Inferior parietal cortex (tissue), 1 donor: Measurements from ENCODE around the gene PHACTR2.

Experiments used
- DNase-seq: peaks from one replicate; pipeline ENCODE4 v3.0.0-alpha.2; 2016; ENCODE audit errors: extremely low spot score

PHACTR2 gene

DNA sequence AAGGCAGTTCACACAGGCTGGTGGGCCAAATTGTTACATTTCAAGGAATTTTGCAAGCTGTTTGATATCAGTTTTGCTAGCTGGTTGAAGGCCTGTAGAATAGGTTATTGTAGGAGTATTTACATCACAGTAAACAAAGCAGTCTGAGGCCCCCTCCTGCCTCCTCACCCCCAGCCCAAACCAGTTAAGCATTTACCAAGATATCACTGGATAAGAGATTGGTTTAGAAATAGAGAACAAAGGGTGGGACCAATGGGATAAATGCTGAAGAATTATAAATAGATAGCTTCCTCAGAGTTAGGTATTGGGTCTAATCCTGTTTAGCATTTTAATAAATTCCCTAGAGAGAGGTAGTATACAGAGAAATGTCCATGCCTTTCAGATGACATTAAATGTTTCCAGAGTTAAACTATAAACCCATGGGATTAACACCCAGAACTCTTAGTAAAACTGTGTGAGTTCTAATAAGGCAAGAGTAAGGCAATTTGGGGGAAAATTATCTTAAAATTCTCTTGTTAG is 2.3 kb upstream of the PHACTR2 start:
- no peak for DNase-seq

DNA sequence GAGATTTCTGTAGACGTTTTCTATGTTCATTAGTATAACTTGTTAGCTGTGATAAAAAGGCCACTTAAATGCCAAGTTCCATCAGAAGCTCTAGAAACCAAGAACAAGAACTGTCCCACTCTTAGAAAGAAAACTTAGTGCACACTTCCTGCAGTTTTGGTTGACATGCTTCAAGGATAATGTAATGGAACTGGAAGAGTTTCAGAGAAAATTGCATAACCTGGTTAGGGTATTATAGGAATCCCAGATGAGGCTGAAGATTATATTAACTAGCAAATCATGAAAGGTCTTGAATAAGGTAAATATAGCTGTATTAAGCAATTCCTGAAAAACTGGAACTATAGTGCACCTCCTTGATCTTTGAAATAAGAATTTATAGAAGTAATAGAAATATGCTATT is 1.8 kb upstream of the PHACTR2 start:
- no peak for DNase-seq

DNA sequence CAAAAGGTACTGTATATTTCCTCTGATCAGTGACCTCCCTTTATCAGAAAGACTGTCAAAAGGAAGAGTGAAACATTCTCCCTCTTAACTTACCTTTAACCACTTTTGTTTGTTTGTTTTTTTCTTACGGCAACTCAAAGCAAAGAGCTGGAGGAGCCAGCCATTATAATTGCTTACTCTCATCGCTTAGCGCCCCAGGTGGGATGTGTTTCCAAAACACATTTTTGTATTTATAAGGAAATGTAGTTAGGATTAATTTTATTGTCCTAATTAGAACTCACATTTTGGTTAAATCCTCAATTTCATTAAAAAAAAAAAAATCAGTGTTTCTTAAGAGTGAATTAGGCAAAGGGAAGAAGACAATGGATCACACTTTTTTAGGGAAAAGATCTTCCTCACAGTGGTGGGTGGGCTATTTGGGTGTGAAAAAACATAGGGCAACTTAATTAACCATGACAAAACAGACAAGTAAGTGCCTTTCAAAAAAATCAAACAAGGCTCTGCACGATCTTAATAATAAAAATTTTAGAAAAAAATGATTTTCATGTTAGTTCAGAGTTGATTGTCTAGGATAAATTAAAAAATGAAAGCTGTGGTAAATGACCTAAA is 1.2 kb upstream of the PHACTR2 start:
- no peak for DNase-seq

DNA sequence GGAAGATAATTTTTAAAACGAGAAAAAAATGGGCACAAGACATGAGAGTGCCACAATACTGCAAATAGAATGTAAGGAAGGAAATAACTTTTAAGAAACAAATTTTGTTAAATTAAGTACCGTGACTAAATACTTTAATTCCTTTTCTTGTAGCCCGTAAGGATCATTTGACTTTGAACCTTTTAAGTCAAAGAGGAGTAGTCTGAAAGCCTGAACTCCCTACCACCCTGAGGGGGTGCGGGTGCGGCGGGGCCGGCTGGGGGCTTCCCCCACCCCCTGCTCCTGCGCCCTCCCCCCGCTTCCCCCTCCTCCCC is 231 bp upstream of the PHACTR2 start:
- DNase-seq: no peak

DNA sequence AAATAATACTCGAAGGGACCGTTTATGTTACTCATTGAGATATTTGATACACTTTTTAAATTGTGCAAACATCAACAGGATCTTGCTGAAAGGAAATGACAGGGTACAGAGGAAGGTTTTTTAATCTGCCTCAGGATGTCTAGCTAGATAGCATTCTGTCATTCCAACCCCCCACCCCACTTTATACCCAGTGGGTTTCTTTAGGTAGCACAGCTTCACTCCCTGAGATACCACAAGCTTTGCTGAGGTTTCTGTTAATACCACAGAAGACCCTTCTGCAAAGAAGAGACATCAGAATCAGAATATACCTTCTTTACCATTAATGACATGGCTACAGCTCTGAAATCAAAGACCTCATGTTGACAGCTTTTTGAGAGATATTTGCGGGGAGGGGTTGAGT is 1.3 kb downstream of the PHACTR2 start:
- DNase-seq: no peak

DNA sequence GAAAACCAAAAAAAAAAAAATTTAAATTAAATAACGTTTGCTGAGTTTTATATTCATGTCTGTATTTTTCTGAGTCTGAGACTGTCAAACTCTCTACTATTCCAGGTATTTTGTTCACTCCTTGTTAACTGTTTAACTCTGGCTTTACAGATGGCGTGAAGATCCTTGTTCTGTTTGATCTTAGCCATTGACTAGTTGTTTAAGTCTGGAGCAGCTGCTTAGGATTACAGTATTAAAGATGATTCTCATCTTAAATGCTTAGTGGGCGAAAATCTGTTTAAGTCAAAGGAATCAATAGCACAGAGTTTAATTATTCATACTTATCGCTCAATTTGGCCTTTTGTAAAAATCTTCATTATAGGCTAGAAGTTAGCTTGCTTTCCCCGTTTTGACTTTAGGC is 2.4 kb downstream of the PHACTR2 start:
- DNase-seq: no peak

DNA sequence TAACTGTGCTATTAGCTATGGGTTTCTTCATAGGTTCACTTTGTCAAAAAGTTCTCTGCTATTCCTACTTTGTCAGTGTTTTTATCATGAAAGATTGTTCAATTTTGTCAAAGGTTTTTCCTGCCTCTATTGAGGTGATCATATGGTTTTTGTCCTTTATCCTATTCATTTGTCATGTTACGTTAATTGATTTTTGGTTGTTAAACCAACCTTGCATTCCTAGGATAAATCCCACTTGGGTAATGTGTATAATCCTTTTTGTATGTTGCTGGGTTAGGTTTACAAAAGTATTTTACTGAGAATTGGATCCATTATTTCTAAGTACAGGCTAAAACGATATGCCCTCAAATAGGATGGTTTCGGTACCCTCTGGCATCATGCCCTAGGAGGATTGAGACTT is 5.0 kb downstream of the PHACTR2 start:
- DNase-seq: no peak

DNA sequence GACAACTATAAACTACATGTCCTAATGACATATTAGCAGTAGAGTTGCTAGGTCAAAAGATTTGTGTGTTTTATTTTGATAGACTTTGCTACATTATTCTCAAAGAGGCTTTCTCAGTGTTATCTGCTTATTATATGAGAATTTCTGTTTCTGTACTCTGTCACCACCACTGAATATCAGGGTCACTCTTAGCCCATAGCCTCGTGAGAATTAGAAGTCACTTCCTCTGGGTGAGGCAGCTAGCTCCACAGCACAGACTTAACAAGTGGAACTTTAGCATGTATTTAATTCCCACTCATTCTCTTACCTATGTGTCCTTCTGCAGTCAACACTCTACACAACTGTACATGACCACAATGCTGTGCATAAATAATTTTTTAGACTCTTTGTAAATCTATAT is 6.7 kb downstream of the PHACTR2 start:
- DNase-seq: no peak

DNA sequence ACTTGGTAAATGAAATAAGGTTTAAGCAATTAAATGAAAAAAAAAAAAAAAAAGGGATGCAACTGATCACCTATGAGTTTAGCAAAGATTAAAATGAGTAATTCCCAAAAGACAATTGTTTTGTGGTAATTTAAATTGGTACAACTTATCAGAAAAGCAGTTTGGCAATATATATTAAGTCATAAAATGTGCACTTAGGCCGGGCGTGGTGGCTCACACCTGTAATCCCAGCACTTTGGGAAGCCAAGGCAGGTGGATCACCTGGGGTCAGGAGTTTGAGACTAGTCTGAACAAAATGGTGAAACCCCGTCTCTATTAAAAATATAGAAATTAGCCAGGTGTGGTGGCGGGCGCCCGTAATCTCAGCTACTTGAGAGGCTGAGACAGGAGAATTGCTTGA is 7.9 kb downstream of the PHACTR2 start:
- no peak for DNase-seq

DNA sequence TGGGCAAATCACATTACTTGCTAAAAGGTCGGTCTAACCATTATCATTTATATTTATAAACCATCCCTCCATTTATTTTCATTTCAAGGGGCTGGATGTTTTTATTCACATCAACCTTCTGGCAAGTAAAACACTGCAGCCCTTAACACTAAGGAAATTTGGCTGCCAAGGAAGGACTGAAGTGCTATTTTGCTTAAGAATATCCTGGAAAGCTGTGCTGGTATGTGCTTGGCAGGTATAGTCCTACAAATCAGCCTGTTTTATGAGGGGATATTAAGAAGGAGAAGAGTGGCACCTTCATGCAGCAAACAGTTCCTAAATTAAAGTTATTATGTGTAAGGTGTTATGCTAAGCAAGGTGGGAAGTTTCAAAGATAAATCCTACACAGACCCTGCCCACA is 9.8 kb downstream of the PHACTR2 start:
- DNase-seq: no peak

DNA sequence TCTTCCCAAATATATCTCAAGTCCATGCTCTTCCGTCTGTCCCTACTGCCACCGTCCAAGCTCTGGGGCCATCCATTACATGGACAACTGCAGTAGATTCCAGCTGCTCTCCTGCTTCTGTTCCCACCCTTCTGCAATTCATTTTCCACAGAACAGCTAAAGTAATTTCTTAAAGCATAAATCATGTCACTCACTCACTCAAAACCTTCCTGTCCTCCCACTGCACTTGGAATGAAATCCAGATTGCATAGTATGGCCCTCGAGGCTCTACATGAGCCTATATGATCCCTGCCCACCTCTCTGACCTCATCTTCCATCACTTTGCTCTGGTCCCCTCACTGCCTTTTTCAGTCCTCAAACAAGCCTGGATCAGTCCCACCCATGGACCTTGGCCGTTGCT is 10.9 kb downstream of the PHACTR2 start:
- no peak for DNase-seq

DNA sequence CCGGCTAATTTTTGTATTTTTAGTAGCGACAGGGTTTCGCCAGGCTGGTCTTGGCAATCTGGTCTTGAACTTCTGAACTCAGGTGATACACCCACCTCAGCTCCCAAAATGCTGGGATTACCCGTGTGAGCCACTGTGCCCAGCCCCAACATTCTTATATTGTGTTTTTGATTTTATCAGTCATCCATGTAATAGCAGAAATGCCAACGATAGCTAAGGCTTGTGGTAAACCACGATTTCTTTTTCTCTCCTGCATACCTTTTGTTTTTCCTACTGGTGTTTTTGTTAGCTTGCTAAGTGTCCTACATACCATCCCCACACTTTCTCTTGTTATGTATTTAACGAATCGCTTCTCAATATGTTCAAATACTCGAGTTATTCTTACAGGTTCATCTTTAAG is 12.1 kb downstream of the PHACTR2 start:
- DNase-seq: no peak

DNA sequence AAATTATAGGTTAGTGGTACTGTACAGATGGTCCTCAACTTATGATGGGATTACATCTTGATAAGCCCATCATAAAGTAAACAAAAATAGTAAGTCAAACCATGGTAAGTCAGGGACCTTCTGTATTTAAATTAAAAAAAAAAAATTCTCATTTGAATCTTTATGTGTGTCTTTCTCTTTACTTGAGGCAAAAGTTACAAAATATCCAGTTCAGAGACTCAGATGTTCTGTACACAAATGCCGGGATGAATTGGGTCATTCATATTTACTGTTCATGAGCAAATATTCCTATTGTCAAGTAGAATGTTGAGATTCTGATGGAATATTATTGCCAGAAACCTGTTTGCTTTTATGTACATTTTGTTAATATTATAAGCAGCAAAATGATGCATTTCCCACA is 13.4 kb downstream of the PHACTR2 start:
- DNase-seq: no peak

DNA sequence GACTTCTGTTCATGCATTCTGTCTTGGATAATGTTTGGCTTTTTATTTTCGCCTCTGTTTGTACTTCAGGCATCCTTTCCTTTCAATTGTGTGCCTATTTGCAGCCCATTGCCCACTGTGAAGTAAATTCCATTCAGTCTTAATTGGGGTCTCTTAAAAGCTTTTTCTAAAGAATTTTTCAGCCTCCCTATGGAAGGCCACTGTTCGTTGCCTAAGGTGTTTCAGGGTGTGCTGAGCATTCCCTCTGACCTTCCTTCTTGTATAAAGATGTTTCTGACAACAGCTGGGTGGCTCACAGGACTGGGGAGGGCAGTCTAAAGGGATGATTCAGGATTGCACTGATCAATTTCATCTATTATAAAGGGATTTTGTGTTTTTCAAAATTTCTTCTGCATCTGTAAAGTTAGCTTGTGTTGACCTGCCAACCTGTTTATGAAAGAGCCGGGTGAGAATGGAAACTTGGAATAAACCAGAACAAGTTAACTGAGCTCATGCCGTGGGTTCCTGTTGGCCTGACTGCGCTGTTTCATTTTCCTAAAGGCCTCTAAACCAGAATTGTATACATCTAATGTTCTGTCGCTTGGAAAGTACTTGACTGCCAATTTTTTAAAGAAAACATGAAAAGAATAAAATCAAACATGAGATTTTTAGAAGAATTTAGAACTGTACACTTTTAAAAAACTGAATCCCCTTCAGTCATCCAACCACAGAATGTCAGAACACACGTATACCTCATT is 14.3 kb downstream of the PHACTR2 start:
- no peak for DNase-seq

DNA sequence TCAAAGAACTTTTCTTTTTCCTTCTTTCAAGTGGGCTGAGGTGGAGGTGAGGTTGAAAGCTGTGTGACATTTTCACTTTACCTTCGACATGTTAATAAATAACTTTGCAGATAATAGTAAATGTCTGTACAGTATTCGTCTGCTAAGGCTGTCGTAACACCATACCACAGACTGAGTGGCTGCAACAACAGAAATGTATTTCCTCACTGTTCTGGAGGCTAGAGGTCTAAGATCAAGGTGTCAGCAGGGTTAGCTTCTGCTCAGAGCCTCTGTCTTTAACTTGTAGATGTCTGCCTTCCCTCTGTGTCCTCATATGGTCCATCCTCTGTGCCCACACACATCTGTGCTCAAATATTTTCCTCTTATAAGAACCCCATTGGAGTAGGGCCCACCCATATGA is 14.9 kb downstream of the PHACTR2 start:
- no peak for DNase-seq

DNA sequence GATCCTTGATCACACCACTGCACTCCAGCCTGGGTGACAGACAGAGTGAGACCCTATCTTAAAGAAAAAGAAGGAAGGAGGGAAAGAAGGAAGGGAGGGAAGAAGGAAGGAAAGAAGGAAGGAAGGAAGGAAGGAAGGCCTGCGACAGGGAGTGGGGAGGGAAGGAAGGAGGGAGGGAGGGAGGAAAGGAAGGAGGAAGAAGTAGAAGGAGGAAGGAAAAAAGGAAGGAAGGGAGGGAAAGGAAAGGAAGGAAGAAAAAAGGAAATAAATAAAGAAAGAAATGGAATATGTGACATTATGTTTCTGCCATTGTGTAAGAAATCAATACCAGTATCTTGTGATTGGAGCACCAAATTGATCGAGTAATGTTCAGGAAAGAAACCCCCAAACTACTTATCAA is 16.2 kb downstream of the PHACTR2 start:
- no peak for DNase-seq

DNA sequence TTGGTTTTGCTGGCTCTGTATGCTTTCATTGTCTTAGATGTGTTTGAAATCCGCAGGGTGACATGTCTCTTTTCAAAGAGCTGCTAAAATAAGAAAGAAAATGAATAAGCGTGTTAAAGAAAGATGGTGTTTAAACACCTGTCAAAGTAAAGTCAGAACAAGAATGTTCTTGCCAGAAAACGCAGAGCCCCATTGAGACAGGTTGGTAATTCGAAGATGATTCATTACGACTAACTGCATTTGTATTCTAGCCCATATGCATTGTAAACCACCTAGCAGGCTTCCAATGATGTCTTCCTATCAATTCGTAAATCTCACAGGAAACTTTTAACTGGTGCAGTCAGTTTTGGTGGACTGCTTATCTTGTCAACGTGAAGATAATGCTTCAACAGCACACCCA is 16.8 kb downstream of the PHACTR2 start:
- no peak for DNase-seq

DNA sequence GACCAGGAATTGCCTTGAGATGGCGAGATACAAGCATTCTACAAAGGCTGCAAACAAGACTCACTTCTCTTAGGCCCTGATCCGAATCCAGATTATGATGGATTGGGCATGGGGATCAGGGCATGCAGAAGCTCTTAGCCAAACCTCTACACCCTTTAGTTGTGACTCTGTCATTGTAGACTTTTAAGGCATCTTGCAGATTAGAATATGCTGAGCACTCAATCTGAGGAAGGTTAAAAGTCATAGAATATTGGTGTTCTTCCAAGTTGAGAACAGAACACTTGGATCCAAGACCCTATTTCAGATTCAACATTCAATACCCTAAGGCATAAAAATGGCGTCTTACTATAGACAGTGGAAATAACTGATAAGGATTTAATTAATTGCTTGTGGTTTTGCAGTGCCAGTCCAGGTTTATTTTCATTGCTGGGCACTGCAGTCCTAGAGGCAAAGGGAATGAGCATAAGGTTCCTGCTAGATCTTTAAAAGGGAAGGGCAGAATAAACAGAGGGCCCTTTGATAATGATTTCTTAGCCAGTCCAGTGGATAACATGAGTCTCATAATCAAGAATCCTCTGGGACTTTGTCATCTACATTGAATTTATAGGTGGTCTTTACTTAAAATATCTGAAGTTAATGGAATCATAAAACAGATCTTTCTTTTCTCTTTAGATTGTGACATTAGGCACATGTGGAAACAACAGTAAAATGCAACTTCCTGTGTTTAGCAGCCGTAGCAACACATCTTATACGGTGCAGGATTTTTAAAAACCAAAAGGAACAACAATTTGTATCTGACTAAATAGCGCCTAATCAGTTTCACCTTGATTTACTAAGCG is 17.6 kb downstream of the PHACTR2 start:
- DNase-seq: no peak

DNA sequence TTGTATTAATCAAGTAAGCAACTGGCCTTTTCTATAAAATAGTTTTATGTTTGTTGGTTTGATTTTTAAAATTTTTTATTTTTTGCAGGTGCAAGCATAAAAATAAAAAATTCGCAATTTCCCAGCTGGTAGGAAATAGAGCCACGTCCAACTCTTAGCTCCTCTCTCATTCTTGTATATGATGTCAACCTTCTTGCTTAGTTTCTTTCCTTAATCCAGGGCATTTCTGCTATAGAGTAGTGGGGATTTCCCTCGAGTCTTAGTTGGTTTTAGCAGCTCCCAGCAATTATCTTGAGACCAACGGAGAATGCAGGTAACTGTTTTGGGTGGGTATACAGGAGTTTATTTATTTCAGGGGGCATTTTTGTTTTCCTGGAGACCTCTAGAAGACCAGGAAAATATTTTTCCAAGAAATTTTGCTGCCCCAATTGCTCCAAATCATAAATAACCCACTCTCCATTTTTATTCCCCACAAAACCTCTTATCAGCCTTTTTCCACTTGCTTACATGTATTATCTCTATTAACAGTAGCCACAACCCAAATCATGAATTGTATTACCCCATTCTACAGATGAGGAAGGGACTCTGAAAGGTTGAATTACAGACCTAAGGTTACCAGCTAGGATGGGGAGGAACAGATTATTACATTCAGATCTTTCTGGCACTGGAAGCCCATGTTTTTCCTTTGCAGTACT is 18.4 kb downstream of the PHACTR2 start:
- no peak for DNase-seq

DNA sequence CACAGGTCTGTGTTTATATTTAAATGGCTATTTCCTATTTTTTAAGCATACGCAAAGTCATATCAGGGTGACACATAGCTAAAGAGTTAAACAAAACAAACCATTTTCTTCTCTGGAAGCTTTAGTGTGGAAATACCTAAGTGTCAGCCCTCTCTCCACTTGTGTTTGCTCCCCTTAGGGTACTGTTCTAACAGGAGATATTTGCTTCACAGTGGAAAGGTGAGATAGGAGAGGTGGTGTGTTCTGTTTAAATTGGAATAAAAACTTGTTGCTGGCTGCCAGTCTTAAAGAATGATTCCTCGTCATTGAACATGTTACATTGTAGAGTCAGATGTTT is 18.9 kb downstream of the PHACTR2 start:
- DNase-seq: no peak

DNA sequence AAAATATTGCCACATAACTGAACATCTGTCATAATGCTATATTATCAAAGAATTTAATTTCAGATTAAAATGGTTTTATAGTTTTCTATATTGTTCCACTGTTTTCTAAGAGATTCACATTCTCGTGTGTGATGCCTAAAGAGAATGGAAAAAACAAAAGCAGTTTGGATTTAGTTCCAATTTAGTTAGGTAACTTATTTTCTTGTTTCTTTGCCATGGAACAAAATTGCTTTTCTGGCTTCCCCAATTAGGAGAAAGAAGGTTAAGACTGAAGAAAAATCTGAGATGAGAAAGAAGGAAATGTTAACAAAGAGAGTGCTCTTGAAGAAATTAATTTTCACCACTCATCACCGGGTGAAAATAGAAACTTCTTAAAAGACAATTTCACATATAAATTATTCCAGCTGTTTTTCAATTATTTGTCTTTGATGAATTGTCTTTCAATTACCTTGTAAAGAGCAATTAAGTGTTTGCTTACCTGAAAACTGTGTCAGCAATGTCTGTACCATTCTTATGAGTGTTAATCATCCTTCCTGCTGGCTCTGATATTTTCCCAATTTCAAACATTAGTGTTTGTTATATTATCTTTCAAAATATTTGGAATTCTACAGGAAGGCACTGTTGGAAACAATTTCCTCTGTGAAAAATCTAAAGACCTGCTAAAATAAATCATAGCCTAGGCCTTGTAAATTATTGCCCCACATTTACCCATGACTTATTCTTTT is 19.5 kb downstream of the PHACTR2 start:
- no peak for DNase-seq

DNA sequence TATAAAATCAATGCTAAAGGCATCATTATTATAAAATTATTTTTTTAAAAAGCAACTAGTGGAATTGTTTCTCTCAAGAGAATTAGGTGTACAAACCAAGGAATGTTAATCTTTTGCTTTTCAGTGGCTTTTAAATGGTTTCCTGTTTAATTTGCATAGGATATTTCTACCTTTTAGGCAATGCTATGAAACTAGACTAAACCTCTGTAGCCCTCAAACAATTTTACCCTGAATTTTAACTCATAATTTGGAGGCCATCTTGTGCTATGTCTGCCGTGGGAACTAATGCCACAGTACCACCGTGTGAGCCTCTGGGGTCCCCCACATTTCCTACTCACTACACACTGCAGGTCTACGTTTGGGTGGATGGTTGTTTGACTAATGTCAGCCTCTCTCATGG is 20.6 kb downstream of the PHACTR2 start:
- DNase-seq: no peak
